Stimulated activated CD4-positive, alpha-beta T cell treated with anti-CD3 and anti-CD28 coated beads, Interleukin-4, amount 100 ng/mL, for 1 hour (primary cell): ENCODE results near the gene BOC.

Source experiments
- DNase-seq: peaks from one replicate; pipeline ENCODE4 v3.0.0-alpha.2; 2020

The BOC gene

DNA sequence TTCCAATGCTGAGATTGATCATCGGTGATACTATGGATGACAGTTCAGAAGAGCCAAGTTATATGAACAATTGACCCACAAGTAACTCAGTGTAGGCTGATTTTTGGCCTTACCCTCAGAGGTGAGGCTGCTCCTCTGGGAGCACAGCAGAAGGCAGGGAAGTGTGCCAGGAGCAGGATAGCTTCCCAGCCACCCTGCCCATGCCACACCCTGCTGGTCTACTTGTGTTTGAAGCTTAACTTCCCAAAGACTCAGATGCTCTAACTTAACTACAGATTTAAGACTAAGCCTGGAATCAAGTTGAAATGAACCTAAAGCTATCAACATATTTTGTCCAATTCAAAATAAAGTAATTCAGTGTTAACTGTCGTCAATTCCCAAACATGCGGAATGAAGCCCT, 77.5 kb downstream of the BOC start:
- no peak for DNase-seq

DNA sequence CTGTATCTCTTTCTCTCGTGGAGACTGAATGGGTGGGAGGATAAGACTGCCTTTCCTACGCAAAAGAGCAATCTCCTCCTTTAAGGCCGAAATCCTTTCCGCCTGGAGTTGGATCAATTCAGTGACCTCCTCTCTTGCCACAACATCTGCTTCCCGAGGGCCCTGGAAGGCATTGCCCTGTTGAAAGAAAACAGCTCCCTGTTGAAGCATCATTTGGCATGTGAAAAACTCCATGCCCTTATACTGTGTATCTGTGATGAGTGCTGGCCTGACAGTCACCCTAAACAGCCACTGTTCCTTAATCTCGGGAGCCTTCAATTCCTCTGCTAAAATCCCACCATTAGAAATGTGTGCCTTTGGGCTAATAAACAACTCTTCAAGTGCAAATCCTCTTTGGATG, 80.2 kb downstream of the BOC start:
- DNase-seq, result no peak

DNA sequence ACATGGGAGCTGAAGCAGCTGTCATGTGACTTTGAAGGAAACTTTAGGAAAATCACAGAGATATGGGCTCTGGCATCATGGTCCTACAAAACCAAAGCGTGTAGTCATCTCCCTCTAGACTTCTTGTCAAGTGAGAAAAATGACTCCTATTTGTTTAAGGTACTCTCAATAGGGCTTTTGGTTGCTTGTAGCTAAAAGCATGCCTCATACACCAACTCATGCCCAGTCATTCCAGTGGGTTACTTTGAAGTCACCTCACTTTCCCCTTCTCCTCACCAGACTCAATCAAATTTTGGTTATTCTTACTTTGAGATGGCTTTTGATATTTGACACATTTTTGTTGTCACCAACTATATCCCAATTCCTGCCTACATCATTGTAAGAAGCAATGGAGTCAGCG, 81.6 kb downstream of the BOC start:
- DNase-seq, result no peak

DNA sequence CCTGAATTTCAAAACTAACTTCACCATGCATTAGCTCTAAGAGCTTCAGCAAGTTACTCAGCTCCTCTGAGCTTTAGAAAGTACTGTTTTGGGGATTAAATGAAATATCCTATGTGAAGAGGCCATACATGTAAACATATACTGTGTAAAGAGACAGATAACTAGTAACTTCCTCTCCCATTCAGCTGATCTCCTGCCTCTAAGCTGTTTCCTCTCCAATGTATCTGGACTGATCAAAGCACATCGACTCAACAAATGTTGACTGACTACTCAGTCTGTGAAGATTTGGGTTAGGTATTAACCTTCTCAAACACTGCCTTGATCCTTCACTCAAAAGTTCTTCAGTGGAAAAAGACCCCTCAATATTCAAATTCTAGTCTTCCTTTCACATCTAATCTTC, 82.0 kb downstream of the BOC start:
- DNase-seq, result no peak

DNA sequence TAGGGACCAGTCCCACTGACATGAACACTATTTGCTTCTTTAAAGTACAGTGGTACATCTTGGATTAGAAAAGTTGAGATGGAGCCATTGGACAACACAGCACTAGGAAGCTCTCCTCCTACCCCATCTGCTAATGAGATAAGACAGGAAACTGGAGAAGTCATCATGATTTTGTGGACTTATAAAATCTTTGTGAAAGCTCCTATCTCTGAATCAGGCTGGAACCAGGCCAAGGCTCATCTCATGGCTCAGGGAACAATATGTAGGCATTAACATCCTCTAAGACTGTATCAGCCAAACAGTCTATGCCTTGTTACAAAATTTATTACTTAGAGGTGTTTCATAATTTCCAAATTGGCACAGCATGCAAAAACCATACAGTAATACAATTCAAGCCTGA, 84.1 kb downstream of the BOC start:
- DNase-seq, result no peak

DNA sequence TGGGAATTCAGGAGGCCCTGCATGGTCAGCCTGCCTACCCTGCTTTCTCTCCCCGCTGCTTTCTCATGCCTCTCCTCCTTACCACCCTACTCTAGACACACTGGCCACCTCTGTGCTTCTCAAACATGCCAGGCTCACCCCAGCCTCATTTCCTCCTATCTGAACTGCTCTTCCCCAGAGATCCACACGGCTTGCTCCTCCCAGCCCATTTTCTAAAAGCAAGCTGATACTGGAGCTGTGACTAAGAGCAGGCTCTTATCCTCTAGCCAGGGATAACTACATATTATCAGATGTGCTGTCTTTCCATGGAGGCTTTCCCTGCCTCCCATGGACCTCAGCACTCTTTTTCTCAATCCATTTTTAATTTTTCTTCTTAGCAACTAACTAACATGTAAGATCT, 85.9 kb downstream of the BOC start:
- DNase-seq, result no peak

DNA sequence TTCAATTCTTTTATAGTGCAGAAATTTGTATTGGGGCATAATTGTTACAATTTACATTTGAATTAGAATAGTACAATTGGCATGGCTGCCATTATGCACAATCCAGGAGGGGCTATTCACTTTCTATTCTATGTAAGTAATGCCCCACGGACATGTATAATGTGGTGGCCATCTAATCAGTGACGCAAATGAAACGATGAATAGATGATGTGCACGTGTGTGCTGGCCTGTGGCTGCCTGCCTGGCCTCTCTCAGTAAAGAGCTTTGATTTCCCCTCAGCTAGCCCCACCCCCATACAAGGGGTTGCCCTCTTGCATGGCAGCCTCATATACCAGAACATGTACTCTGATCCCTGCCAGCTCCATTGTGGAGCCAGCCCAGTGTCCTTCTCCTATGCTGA, 86.5 kb downstream of the BOC start:
- no peak for DNase-seq

DNA sequence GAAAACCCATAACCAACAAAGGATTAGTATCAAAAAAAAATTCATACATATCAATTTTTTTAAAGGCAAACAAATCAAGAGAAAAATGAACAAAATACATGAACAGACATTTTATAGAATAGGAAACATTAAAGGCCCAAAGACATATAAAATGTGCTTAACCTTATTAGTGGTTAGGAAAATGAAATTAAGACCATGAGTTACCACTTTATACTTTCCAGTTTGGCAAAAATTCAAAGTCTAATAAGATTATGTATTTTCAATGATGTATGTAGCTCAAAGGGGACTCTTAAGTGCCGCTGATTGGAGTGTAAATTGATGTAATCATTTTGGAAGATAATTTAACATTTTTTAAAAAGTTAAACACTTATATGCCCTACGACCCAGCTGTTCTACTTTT, 89.2 kb downstream of the BOC start:
- no peak for DNase-seq

DNA sequence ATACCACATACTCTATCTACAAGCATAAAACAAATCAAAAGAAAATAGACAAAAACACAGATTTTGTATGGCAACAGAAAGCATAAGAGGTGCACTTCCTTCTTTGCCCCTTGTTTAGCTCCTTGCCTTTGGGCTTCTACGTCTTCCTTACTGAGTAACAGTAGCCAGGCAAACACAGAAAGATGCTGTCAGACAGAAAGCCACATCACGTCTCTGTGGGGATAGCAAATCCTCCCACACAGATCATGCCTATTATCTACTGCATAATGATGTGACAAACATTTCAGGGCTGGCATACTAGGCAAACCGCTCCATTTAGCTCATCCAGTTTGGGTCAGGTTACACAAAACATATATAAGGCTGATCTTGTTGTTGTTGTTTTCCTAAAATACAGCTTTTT, 92.7 kb downstream of the BOC start:
- no peak for DNase-seq

DNA sequence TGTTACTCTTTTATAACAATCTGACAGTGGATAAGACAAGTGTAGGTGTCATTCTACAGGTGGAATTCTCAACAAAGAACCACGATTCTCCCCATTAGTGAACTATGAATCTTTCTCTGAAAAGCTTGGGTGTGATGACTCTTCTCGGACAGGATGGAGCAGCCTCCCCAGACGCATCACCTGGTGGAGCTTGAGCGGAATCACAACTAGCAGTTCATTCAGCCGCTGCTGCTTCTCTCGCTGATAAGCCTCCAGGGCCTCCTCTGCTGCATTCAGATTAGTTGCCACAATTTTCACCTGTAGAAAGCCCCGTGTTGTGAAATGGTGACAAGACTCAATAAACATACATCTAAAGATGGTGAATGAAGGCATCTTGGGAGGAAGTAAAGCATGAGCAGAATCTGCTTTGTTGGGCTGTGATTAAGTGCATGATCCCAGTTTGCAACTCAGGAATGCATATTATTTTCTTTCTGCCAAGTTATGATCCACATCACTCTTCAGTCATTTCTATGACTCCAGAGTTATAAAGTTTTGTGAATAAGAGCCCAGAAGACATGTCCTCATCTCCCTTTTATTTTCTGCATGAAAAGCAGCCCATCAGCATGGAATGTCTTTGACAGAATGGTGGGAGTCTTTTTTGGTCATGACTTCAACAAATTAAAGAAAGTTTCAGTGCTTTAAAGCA, 93.6 kb downstream of the BOC start:
- no peak for DNase-seq

DNA sequence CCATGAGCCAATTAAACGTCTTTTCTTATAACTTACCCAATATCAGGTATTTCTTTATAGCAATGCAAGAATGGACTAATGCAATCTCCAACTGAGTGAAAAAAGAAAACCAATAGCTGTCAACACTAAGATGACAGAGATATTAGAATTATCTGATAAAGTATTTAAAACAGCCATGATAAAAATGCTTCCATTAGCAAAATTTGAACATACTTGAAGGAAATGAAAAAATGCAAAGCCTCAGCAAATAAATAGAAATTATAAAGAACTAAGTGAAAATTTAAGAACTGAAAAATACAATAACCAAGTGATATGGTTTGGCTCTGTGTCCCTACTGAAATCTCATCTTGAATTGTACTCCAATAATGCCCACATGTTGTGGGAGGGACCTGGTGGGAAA, 99.6 kb downstream of the BOC start:
- no peak for DNase-seq

DNA sequence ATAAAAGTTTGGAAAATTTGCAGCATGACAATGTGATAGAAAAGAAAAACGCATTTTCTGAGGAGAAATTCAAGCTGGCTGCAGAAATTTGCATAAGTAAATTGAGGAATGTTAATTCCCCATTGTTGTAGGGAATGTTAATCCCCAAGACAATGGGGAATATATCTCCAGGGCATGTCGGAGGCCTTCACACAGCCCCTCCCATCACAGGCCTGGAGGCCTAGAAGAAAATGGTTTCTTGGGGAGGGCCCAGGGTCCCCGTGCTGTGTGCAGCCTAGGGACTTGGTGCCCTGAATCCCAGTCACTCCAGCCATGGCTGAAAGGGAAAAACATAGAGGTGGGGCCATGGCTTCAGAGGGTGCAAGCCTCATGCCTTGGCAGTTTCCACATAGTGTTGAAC, 101.1 kb downstream of the BOC start:
- DNase-seq, result no peak

DNA sequence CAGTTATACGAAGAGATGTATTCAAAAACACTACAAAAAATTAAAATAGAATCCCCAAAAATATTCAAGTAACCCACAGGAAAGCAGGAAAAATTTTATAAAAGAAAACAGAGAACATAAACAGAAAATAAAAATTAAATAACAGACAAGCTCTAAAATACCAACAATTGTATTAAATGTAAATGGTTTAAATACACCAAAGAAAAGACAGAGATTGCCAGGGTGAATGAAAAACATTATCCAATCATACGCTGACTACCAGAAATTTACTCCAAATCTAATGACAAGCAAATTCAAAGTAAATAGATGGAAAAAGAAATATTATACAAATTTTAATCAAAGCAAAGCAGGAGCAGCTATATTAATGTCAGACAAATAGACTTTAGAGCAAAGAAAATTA, 103.6 kb downstream of the BOC start:
- DNase-seq, result no peak

DNA sequence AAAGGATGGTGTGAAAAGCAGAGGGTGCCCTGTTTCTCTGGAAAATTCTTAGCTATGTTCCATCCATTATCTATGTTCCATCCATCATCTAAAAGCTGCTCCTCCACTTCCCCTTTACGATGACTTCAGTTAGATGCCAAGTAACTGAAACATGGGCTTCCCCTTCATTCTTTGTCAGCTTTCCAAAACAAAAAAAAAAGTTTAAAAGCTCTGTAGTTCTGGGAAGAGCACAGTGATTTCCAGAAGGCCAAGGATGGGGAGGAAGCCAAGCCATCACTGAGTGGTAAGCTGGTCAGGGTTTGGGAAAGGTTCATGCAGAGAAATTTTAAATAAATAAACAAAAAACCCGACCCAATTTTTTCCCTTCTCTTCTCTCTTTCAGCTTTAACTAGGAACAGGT, 118.4 kb downstream of the BOC start:
- no peak for DNase-seq

DNA sequence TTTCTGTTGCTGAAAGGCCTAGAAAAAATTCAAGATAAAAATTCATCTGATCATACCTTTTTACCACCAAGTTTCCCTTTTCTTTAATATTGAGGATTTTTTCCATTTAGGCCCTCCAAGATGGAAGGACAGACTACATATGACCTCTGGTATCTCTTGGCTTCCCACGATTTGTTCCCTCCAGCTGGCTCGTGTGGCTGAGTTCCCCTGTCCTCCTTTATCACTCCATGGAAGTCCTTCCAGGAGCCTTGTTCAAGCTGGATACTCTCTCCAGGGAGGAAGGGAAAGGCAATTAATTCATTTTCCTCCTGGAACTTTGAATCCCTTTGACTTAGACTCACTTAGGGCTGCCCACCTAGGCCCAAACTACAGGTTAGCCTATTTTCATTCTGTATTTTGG, 119.4 kb downstream of the BOC start:
- DNase-seq, result no peak

DNA sequence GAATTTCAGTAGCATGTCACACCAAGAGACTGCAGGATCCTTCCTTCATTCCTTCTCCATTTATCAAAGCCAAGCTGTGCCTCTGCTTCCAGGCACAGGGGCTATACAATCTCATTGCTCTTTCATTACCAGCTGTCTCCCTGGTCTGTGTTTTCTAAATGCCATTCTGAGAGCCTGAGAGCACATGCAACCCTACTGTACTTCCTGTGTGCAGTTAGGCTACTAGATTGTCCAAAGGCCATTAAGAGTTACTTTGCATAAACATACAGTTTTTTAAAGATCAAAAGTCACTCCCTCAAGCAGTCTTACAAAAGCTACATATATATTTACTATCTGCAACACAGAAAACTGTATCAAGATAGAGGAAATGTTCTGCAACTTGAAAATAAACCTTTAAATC, 119.8 kb downstream of the BOC start:
- no peak for DNase-seq
